ENCODE results near the gene SMC3. TPM values are rescaled to one million over a fixed set of nuclear protein-coding genes. Genes with fewer than 3 reads are reported as not detected.
A peak's percentile ranks its signal among the peaks of the same experiment; 100 is the strongest.

The SMC3 gene
- total and polyA plus RNA-seq, 5 experiments from 2014 or later: 53.9 to 77.6 (median 66.7) TPM

- no peak overlapping the region for H3K4me3 Mint-ChIP-seq
- POLR2A ChIA-PET: no interaction called here
- no peak overlapping the region for H3K27ac Mint-ChIP-seq
- peaks cover 0 to 30% (median 5%) of the 10 kb centered on the region in 4 donors for H3K4me1 Mint-ChIP-seq
- ATAC-seq: no peak
- H3K36me3 Mint-ChIP-seq: no peaks in the 10 kb centered on the region
- peaks cover 28 to 69% (median 38%) of the 10 kb centered on the region in 5 donors for H3K27me3 Mint-ChIP-seq
- DNase-seq: no peak
- no peaks in the 10 kb centered on the region for H3K9me3 Mint-ChIP-seq
Measured at GRCh38 chr10:110649347-110650264, 82.1 kb downstream of the SMC3 start.

- H3K27ac Mint-ChIP-seq: no peak overlapping the region
- POLR2A ChIA-PET: no interaction called here
- H3K27me3 Mint-ChIP-seq: peaks cover 22 to 66% (median 32%) of the 10 kb centered on the region in 5 donors
- no peak overlapping the region for H3K4me3 Mint-ChIP-seq
- ATAC-seq (no peak), DNase-seq (no peak)
- peaks cover 0 to 24% (median 2%) of the 10 kb centered on the region in 4 donors for H3K4me1 Mint-ChIP-seq
- no peaks in the 10 kb centered on the region for H3K36me3 Mint-ChIP-seq
- H3K9me3 Mint-ChIP-seq: no peaks in the 10 kb centered on the region
Measured at GRCh38 chr10:110650265-110650668, 82.8 kb downstream of the SMC3 start.

DNA sequence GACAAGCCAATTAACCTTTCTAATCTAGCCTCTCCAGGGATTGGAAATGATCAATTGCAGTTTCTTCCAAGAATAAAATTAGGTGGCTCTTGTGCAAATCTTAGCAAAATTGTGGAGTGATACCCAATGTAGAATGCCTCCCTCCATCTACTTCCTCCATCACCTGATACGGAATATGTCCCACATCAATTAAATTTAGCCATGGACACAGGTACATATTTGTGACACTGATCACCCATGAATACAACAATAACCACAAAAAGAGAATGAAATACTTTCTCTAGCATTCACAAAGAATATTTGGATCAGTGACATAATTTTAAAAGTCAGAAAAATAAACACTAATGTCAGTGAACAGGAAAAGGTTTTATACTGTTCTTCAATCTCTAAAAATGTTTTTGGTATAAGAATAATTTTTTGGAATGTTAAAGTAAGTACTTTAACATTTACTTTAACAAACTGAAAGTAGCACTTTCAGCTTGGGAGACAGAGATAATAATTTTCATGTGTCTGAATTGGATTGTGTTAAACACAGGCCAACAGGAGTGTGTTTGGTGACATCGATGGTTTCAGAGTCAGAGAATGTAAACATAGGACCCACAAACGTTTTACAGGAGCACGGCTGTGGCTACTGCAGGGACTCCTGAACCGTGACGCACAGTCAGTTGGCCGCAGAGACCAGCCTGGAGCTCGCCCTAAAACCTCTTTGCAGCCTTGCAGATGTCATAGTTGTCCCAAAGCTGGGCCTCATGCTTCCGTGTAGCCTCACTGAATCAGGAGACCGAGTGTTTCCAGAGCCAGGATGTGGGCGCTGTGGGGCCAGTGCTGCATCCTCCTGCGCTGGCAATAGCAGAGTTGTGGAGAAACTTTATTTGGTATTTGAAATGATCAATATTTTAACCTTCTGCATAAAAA is 83.8 kb downstream of the SMC3 start:
- peak in 1 of 2 donors; percentile 65 for ATAC-seq
- Mint-ChIP-seq H3K9me3 (no peaks in the 10 kb centered on the region), H3K27ac (no peak overlapping the region), H3K4me3 (no peak overlapping the region), H3K4me1 (peaks cover 0 to 24% (median 2%) of the 10 kb centered on the region in 4 donors), H3K27me3 (peaks cover 17 to 69% (median 29%) of the 10 kb centered on the region in 5 donors), H3K36me3 (no peaks in the 10 kb centered on the region)
- DNase-seq: peak in 2 of 10 donors; percentile 8 to 20
- POLR2A ChIA-PET: no interaction called here

GRCh38 chr10:110652475-110653118 is 85.1 kb downstream of the SMC3 start:
- POLR2A ChIA-PET: no interaction called here
- H3K36me3 Mint-ChIP-seq: peaks cover 0 to 2% (median 0%) of the 10 kb centered on the region in 3 donors
- DNase-seq (no peak), ATAC-seq (no peak)
- H3K27ac Mint-ChIP-seq: no peak overlapping the region
- H3K27me3 Mint-ChIP-seq: peaks cover 11 to 66% (median 21%) of the 10 kb centered on the region in 5 donors
- no peaks in the 10 kb centered on the region for H3K9me3 Mint-ChIP-seq
- peaks cover 0 to 24% (median 2%) of the 10 kb centered on the region in 4 donors for H3K4me1 Mint-ChIP-seq
- H3K4me3 Mint-ChIP-seq: no peak overlapping the region

Other genes starting within 250 kb of the SMC3 start
- gene DUSP5, start 69.8 kb upstream of the SMC3 start, total RNA-seq: 1 to 10 TPM; 1.1 to 1.2 TPM
- gene DUSP5, start 69.8 kb upstream of the SMC3 start, polyA plus RNA-seq: 1 to 10 TPM in 1 of 3 donors, under 1 TPM in 2; 0.13 to 2.7 (median 0.44) TPM
- under 1 TPM; 0.68 to 0.93 TPM for gene RBM20, start 76.6 kb downstream of the SMC3 start, total RNA-seq
- gene RBM20, start 76.6 kb downstream of the SMC3 start, polyA plus RNA-seq: under 1 TPM; 0.20 to 0.49 (median 0.46) TPM